IPS-18a (cell line): ENCODE data around the gene MAN2A1.

Source experiments
- H3K27ac ChIP-seq: one replicate; pipeline ENCODE4 v1.5.1; 2013; ENCODE audit warnings: low read length
- H3K27me3 ChIP-seq: one replicate; pipeline ENCODE4 v1.6.1; 2013; ENCODE audit warnings: mild to moderate bottlenecking, low read length; ENCODE audit not compliant: control insufficient read depth, insufficient read depth
- H3K36me3 ChIP-seq: one replicate; pipeline ENCODE4 v1.6.1; 2013; ENCODE audit warnings: low read depth, low read length; ENCODE audit not compliant: control insufficient read depth
- H3K4me1 ChIP-seq: one replicate; pipeline ENCODE4 v1.6.1; 2013; ENCODE audit warnings: low read depth, low read length; ENCODE audit not compliant: control insufficient read depth
- H3K4me3 ChIP-seq: one replicate; pipeline ENCODE4 v1.5.1; 2013; ENCODE audit warnings: low read length
- H3K9ac ChIP-seq: one replicate; pipeline ENCODE4 v1.6.1; 2013; ENCODE audit warnings: mild to moderate bottlenecking, low read length, moderate library complexity
- H3K9me3 ChIP-seq: one replicate; pipeline ENCODE4 v1.6.1; 2013; ENCODE audit warnings: low read depth, low read length; ENCODE audit not compliant: control insufficient read depth

The MAN2A1 gene

DNA sequence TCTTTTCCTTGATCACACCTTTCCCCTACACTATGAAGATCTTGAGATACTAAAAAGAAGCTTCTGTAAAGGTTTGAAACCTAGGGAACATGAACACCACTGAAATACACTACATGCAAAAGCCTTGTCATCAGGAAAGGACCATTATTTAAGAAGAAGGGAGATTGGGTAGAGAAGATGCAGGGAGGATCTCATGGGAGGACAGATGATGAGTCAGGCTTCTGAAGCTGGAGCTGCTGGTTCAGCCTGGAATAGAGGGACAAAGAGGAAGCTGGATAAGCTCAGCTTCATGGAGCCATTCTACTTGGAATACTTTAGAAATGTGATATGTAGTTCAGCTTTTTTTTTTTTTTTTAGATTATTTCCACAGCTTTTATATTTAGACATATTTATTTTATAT is 169.8 kb downstream of the MAN2A1 start:
- Histone ChIP-seq H3K36me3 (peaks cover 58% of the 10 kb centered on the region), H3K9ac (no peak overlapping the region), H3K4me3 (no peak overlapping the region), H3K9me3 (no peaks in the 10 kb centered on the region), H3K27me3 (no peaks in the 10 kb centered on the region), H3K27ac (no peak overlapping the region), H3K4me1 (peaks cover 4% of the 10 kb centered on the region)

DNA sequence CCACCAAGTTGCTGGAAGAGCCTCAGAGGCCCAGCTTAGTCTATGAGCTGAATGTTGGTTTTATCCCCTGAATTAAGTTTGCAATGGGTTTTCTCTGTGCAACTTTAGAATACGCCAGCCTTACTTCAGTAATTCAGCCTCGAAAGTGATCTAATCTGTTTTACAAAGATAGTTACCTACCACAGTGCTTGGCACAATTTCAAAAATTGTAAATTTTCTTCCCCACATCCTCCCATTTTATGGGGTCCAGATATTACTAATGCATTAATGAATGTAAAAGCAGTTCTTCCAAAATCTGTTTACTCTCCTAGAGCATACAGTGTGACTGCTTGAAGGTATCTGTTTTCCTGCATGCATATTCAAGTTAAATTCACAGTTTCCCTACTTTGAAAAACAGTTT is 172.6 kb downstream of the MAN2A1 start:
- H3K27me3 ChIP-seq, result no peaks in the 10 kb centered on the region
- no peaks in the 10 kb centered on the region for H3K9me3 ChIP-seq
- H3K9ac ChIP-seq, result no peak overlapping the region
- H3K4me3 ChIP-seq, result no peak overlapping the region
- H3K36me3 ChIP-seq, result peaks cover 53% of the 10 kb centered on the region
- H3K27ac ChIP-seq, result no peak overlapping the region
- H3K4me1 ChIP-seq, result peaks cover 8% of the 10 kb centered on the region

- Histone ChIP-seq H3K4me3 (no peak overlapping the region), H3K27me3 (no peaks in the 10 kb centered on the region), H3K4me1 (peaks cover 5% of the 10 kb centered on the region), H3K9me3 (no peaks in the 10 kb centered on the region), H3K27ac (no peak overlapping the region), H3K9ac (no peak overlapping the region), H3K36me3 (peaks cover 55% of the 10 kb centered on the region)
Observed at GRCh38 chr5:109863752-109864151, 174.0 kb downstream of the MAN2A1 start.

GRCh38 chr5:109865637-109866036 is 175.9 kb downstream of the MAN2A1 start:
- Histone ChIP-seq H3K9me3 (no peaks in the 10 kb centered on the region), H3K4me3 (no peak overlapping the region), H3K4me1 (peaks cover 5% of the 10 kb centered on the region), H3K9ac (no peak overlapping the region), H3K27me3 (no peaks in the 10 kb centered on the region), H3K27ac (no peak overlapping the region), H3K36me3 (peaks cover 47% of the 10 kb centered on the region)

DNA sequence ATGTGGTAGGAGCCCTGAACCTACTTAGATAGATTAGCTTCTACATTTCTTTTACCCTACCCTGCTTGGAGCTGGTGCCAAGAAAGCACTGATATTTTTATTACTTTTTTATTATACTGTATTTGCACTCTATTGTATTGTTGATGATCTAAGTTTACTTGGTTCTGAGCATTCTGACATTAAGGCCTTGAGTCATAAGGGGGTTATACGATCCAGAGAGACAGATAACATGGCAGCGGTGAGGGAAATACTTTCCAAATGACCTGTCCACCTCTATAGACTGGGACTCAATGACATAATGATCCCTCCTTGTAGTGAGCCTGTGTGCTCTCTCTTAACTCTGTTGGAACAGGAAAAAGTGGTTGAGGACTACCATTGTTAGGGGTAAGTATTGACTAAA is 176.3 kb downstream of the MAN2A1 start:
- no peak overlapping the region for H3K9ac ChIP-seq

DNA sequence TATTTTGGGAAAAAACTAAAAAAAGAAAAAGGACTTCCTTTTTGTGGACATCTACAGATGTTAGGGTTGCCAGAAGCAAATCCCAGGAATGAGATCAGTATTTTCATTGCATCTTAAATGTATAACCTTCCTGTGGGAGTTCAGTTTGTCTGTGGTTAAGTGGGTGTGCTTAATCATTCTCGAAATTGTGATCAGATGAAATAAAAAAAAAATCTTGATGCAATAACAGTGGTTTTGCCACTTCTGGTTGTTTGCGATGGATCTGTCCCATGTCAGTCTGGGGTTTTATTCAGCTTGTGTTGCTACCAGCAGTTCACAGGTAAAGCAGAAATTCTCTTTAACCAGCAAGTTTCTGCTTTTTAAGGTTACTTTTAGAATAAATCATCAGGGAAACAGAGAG is 179.0 kb downstream of the MAN2A1 start:
- Histone ChIP-seq H3K27me3 (no peaks in the 10 kb centered on the region), H3K27ac (no peak overlapping the region), H3K9ac (no peak overlapping the region), H3K9me3 (no peaks in the 10 kb centered on the region), H3K4me3 (no peak overlapping the region), H3K4me1 (peaks cover 5% of the 10 kb centered on the region), H3K36me3 (peaks cover 25% of the 10 kb centered on the region)

More for the DNA sequence above, 176.3 kb downstream of the MAN2A1 start:
- Histone ChIP-seq H3K36me3 (peaks cover 43% of the 10 kb centered on the region), H3K27me3 (no peaks in the 10 kb centered on the region), H3K4me1 (peaks cover 5% of the 10 kb centered on the region), H3K4me3 (no peak overlapping the region), H3K9me3 (no peaks in the 10 kb centered on the region), H3K27ac (no peak overlapping the region)

DNA sequence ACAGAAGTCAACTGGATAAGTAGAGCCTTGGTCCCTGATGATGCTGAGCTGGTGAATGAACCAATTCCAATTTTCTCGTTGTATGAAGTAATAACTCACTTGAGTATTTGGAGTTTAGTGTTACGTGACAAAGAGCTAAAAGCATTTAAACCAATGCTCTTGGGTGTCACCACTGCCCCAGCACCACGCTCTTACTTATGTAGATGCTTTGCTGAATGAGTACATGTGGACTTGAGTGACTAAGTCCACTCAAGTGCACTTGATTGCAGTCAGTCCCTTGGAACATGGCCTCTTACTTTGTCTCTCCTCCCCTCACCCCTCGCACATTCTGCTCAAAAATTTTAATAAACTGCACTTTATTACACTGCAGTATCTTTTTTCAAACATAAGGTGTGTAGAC is 184.0 kb downstream of the MAN2A1 start:
- Histone ChIP-seq H3K27me3 (no peaks in the 10 kb centered on the region), H3K4me1 (no peaks in the 10 kb centered on the region), H3K36me3 (no peaks in the 10 kb centered on the region), H3K4me3 (no peak overlapping the region), H3K27ac (no peak overlapping the region), H3K9me3 (no peaks in the 10 kb centered on the region), H3K9ac (no peak overlapping the region)

GRCh38 chr5:109874108-109874507 is 184.4 kb downstream of the MAN2A1 start:
- H3K4me3 ChIP-seq, result no peak overlapping the region
- H3K27me3 ChIP-seq, result no peaks in the 10 kb centered on the region

DNA sequence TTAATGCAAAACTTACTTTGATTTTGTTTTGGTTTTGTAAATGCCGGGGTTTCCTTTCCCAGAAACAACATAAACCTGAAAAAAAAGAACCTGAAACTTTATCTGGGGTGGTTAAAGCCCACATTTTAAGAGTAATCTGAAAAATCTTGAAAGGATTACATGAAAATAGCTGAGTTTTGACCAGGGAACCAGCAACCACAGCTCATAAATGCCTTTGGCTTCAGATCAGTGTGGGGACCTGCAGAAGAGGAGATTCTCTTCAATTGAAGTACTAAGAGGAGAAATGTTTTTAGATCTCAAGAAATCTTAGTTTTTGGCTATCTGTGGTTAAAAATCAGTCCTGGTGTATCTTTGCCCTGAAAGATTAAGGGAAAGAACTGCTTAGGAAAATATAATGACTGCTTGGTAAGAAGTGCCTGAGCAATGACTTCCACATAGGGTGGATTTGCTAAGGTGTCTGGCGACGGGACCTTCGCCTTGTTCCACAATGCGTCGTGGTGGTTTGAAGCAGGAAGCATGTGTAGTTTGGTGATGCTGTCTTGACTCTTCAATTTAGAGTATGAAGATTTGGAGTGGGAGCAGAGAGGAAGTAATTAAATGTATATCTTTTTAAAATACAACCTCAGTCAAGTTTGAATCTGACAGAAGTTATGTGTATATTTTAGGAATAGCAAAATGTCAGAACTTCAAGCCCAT is 186.5 kb downstream of the MAN2A1 start:
- Histone ChIP-seq H3K4me1 (no peaks in the 10 kb centered on the region), H3K27me3 (no peaks in the 10 kb centered on the region), H3K36me3 (no peaks in the 10 kb centered on the region), H3K9ac (no peak overlapping the region), H3K27ac (no peak overlapping the region), H3K4me3 (no peak overlapping the region), H3K9me3 (no peaks in the 10 kb centered on the region)

More at GRCh38 chr5:109874108-109874507, 184.4 kb downstream of the MAN2A1 start:
- Histone ChIP-seq H3K9ac (no peak overlapping the region), H3K27ac (no peak overlapping the region), H3K9me3 (no peaks in the 10 kb centered on the region), H3K4me1 (no peaks in the 10 kb centered on the region), H3K36me3 (no peaks in the 10 kb centered on the region)

DNA sequence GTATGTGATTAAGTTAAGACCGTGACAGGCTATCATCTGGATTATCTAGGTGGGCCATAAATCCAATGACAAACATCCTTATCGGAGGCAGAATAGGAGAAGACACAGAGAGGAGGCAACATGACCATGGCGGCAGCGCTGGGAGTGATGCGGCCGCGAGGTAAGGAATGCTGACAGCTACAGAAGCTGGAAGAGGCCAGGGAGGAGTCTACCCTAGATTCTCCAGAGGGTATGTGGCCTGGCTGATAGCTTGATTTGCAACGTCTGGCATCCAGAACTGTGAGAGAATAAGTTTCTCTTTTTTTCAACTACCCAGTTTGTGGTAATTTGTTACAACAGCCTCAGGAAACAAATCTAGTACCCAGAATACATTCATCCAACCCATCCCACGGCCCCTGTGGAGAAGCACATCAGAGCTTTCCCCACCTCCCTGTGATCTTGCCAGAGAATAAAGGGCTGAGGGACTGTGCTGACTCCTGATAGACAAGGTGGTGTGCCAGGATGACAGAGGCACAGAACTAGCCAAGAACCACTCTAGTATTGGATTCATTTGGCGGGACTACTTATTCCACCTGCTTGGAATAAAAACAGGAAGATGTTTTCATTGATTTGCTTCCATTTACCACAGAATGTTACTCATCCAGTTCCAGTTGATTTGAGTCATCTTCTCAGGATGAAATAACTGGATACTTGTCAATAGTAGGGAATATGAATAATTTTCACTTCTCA is 187.4 kb downstream of the MAN2A1 start:
- no peaks in the 10 kb centered on the region for H3K36me3 ChIP-seq
- no peak overlapping the region for H3K27ac ChIP-seq
- H3K4me1 ChIP-seq, result no peaks in the 10 kb centered on the region
- no peak overlapping the region for H3K9ac ChIP-seq
- H3K4me3 ChIP-seq, result no peak overlapping the region
- H3K27me3 ChIP-seq, result no peaks in the 10 kb centered on the region
- no peaks in the 10 kb centered on the region for H3K9me3 ChIP-seq

GRCh38 chr5:109877670-109878045 is 187.9 kb downstream of the MAN2A1 start:
- Histone ChIP-seq H3K9me3 (no peaks in the 10 kb centered on the region), H3K4me3 (no peak overlapping the region), H3K27ac (no peak overlapping the region), H3K9ac (no peak overlapping the region), H3K36me3 (no peaks in the 10 kb centered on the region), H3K27me3 (no peaks in the 10 kb centered on the region), H3K4me1 (no peaks in the 10 kb centered on the region)

DNA sequence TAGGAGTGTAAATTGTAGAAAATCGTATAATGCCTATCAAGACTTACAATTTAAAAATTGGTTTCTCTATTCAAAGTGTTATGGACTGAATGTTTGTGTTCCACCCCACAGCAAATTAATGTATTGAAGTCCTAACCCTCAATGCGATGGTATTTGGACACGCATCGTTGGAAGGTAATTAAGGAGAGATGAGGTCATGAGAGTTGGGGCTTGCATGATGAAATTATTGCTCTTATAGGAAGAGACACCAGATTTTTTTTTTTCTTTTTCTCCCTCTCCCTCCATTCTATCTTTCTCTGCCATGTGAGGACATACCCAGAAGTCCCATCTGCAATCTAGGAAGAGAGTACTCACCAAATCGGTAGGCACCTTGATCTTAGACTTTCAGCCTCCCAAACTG is 189.2 kb downstream of the MAN2A1 start:
- H3K4me1 ChIP-seq, result no peaks in the 10 kb centered on the region
- H3K4me3 ChIP-seq, result no peak overlapping the region
- no peak overlapping the region for H3K9ac ChIP-seq
- H3K9me3 ChIP-seq, result no peaks in the 10 kb centered on the region
- no peaks in the 10 kb centered on the region for H3K36me3 ChIP-seq
- no peak overlapping the region for H3K27ac ChIP-seq
- no peaks in the 10 kb centered on the region for H3K27me3 ChIP-seq
